Measurements from ENCODE around the gene POLL.
A peak's percentile ranks its signal among the peaks of the same experiment; 100 is the strongest.

The POLL gene

DNA sequence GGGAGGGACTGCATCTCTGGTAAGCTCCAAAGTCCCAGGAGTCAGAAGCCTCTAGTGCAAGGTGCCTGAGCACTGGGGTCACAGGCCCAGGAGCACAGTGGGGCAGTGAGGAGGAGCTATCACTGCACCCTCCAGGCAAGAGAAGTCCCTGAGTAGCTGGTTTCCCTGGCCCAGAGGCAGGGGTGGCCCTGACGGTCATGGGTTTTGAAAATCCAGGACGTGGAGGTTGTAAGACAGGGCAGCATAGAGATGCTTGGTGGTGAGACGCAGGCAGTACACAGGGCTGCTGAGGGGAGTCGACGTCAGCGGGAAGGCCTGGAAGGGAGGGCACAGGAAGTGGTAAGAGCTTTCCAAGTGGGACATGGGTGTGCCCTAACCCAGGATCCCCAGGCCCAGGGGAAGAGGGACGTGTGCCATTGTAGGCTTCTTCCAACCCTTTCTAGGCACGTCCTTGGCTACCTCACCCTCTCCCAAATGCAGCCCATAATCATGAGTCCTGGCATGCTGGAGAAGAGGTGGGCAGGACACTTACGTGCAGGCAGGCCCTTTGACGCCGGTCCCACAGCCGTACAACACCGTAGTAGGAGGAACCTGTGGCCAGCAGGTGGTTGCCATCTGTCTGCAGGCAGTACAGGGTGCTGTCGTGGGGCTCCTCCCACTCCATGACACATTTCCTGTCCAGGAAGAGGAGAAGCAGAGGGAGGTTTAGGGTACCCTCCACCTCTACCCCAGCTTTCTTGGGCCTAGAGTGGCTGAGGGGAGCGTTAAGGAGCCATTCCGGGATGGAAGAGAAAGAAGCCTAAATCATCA lies 23.2 kb upstream of the POLL start:
- TF ChIP-seq CTCF (IDR thresholded peaks at IDR 0.05; ENCODE audit: extremely low read depth, insufficient read depth, missing control alignments): no peak
- DNase-seq (ENCODE audit: low spot score): no peak
- in situ Hi-C loops (cut with MboI; ENCODE audit: low pct_unique_long_range_greater_than_20kb, low sequenced_read_pairs, unreplicated experiment): no loop called here

GRCh38 chr10:101609481-101609880 lies 21.4 kb upstream of the POLL start:
- no peak for TF ChIP-seq CTCF (IDR thresholded peaks at IDR 0.05; ENCODE audit: extremely low read depth, insufficient read depth, missing control alignments)
- no peak for DNase-seq (ENCODE audit: low spot score)
- in situ Hi-C loops (cut with MboI; ENCODE audit: low pct_unique_long_range_greater_than_20kb, low sequenced_read_pairs, unreplicated experiment): loop anchor here (10.0 kb wide), 1 partner anchor 465 kb away; no protein-coding TSS in a partner anchor

DNA sequence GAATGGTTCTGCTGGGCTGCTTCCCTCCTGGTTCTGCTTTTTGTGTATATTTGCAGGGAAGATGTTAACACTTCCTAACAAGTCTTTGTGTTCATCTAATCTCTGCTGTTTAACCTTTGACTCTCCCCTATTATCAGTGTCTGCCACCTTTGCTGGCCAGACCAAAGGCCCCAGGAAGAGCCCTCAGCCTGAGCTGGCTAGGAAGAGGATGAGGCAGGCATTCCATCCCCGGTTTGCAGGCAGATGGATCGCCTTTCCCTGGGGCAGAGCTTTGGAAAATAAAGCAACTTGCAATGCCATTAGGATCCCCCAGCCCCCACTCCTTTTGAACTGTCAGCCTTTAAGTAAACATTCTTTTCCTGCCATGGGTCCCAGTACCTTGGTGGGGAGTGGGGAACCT lies 19.1 kb upstream of the POLL start:
- no peak for TF ChIP-seq CTCF (IDR thresholded peaks at IDR 0.05; ENCODE audit: extremely low read depth, insufficient read depth, missing control alignments)
- in situ Hi-C loops (cut with MboI; ENCODE audit: low pct_unique_long_range_greater_than_20kb, low sequenced_read_pairs, unreplicated experiment): loop anchor here (10.0 kb wide), 1 partner anchor 468 kb away; no protein-coding TSS in a partner anchor
- DNase-seq (ENCODE audit: low spot score): no peak

- peak; percentile 86 for DNase-seq (ENCODE audit: low spot score)
- TF ChIP-seq CTCF (IDR thresholded peaks at IDR 0.05; ENCODE audit: extremely low read depth, insufficient read depth, missing control alignments): peak; percentile 98
- in situ Hi-C loops (cut with MboI; ENCODE audit: low pct_unique_long_range_greater_than_20kb, low sequenced_read_pairs, unreplicated experiment): loop anchor here (5.0 to 10.0 kb wide), 2 partner anchors 179 to 472 kb away; partner anchors contain the start of gene NPM3
Observed at GRCh38 chr10:101602761-101603398, 14.8 kb upstream of the POLL start.

GRCh38 chr10:101601541-101601940 lies 13.5 kb upstream of the POLL start:
- no peak for DNase-seq (ENCODE audit: low spot score)
- no peak for TF ChIP-seq CTCF (IDR thresholded peaks at IDR 0.05; ENCODE audit: extremely low read depth, insufficient read depth, missing control alignments)
- in situ Hi-C loops (cut with MboI; ENCODE audit: low pct_unique_long_range_greater_than_20kb, low sequenced_read_pairs, unreplicated experiment): loop anchor here (5.0 to 10.0 kb wide), 2 partner anchors 181 to 473 kb away; partner anchors contain the start of gene NPM3

- TF ChIP-seq CTCF (IDR thresholded peaks at IDR 0.05; ENCODE audit: extremely low read depth, insufficient read depth, missing control alignments): no peak
- DNase-seq (ENCODE audit: low spot score): no peak
- in situ Hi-C loops (cut with MboI; ENCODE audit: low pct_unique_long_range_greater_than_20kb, low sequenced_read_pairs, unreplicated experiment): no loop called here
Observed at GRCh38 chr10:101597091-101597900, 9.2 kb upstream of the POLL start.

Measured in GM13977 (cell line).